Measurements from ENCODE around the gene MYO1F. TPM values are rescaled to one million over a fixed set of nuclear protein-coding genes. Genes with fewer than 3 reads are reported as not detected.
"Not testable (repeated sequence)": the region's sequence is repeated elsewhere in the genome, so short reads cannot be mapped to it uniquely, and the experiment has no call there.

Gene MYO1F
- total RNA-seq, 1 experiment from 2014 or later, result not detected

DNA sequence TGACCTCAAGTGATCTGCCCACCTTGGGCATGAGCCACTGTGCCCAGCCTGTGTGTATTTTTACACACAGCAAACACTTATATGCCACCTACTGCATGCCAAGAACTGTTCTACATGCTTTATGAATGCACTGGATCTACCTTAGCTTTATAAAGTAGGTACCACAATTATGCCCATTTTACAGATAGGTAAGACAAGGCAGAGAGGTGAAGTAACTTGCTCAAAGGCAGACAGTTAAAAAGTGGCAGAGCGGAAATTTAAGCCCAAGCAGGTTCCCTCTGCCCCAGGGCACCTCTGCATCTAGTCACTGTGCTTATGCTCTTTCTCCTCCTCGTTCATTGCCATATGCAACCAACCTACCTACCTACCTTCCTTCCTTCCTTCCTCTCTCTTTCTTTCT, 22.8 kb upstream of the MYO1F start:
- no peak for DNase-seq (ENCODE audit: low spot score)

DNA sequence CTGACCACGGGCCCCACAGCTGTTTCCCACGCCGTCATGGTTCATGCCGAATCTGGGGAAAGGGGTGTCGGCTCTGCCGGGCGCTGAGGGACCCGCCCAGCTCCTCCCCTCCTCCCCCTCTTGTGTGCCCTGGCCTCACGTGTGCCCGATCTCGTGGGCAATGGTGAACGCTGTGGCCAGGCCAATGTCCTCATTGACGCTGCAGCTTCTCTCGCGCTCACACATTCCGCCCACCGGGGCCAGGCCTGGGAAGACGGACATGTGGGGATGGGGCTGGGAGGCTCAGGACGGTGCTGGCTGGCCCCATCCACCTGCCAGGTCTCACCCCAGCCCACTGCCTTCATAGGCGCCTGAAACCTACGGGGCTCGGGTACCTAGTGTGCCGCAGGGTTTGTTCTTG, 18.9 kb upstream of the MYO1F start:
- DNase-seq (ENCODE audit: low spot score), result no peak

DNA sequence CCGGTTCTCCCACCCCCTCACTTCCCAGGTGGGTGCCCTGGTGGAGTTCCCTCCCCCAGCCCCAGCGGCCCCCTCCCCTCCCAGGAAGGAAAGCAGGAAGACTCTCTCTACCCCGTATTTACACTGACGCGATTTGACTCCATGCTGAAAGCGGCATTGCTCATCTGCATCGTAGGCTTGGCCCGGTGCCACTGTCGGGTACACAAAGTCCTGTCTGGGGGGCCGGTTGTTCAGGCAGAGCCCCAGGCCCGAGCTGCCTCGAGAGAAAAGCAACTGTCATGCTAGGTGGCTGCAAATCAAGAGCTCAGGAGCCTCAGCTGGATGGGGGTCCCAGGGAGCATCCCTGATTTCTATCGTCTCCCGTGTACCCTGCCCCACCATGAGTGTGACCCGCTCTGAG, 18.4 kb upstream of the MYO1F start:
- no peak for DNase-seq (ENCODE audit: low spot score)

DNA sequence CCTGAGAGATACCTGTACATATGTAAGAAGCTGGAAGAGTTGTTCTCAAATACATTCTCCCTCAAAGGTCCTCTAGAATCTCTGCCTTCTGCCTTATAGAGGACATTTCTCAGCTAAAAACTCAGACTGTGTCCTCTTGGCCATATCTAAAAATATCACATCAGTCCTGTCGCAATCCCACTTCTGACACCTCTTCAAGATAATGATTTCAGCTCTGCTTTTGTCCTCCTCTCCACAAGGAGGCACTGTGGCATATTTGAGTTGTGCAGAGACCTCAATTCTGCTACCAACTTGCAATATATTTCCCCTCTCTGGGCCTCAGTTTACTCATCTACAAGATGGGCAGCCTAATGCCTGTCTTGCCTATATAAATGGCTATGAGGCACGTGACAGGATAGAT, 16.7 kb upstream of the MYO1F start:
- no peak for DNase-seq (ENCODE audit: low spot score)

DNA sequence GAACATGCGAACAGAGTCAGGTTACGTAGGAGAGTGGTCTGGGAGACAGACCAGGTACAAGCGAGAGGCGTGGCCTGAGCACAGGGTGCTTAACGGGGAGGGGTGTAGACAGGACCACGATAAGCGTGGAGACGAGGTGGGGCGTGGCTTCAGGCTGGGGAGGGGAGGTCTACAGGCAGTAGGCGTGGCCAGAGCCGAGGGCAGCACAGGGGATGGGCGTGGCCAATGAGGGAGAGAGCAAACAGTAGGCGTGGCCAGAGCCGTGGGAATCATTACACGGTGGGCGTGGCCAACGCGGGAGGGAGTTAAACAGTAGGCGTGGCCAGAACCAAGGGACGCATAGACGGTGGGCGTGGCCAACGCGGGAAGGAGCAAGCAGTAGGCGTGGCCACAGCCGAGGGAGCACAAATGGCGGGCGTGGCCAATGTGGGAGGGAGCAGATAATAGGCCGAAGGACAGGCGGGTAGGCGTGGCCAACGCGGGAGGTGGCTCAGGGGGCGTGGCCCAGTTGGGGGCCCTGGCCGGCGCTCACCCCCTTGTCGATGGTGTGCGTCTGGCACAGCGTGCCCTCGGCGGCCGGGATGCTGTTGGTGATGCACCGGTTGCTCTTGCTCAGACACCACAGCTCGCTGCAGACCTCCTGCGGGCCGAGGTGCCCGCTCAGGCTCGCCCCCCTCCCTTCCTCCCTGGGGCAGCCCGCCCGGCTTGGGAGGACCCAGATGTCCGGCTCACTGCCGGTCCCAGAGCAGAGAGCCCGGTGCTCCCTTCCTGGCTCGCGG, 15.2 kb upstream of the MYO1F start:
- DNase-seq (ENCODE audit: low spot score), result peak; percentile 87

DNA sequence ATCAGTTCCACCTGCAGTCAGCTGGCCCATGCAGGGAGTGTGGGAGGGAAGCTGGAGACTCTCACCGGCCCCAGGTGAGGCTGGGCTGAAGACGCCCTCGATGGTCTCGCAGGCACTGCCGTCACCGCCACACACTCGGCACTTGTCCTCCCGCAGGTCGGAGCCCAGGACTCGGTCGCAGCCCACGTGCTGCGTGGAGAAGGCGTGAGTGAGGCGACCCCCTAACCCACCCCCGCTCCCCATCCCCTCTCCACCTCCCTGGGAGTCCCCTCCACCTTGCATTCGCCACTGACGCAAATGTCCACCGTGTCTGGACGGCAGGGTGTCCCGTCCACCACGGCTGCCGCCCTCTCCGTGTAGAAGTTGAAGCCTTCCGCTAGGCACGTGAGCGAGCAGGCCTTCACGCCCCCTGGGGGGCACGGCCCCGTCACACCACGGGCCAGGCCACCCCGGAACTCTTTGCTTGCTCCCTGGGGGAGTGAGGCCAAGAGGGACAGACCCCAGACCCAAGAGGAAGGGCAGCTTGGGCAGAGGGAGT, 12.0 kb upstream of the MYO1F start:
- DNase-seq (ENCODE audit: low spot score), result no peak

DNA sequence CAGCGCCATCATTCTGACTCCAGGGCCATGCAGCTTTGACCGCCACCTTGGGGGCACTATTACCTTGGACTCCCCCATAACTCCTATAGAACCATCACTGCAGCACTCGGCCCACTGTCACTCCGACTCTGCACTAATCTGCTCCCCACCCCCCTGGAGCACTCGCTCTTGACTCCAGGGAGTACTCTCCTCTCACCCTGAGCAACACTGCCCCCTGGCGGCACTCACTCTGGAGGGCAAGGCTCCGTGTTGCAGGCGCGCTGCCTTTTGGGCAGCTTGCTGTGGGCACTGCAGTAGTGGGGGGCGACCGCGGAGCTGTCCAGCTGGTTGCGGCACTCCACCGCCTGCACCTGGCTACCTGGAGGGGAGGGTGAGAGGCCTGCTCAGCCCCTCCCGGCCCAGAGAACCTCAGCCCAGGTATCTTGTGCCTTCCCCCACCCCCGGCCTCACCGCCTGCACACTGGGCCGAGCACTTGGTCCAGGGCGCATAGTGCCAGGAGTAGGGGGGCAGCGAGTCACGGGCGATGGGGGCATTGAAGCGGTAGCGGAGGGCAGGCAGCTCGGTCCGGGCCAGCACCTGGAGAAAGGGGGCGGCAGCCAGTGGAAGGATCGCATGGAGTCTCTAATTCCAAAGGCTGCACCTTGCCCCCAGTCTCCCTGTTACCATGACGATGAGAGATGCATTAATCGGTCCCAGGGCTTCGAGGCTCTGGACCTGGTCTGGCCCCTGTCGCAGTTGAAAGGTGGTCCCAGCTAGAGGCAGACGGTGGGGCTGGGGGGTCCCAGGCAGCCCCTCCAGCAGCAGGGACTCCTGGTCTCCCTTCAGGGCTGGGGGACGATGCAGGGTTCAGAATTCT, 8.9 kb upstream of the MYO1F start:
- DNase-seq (ENCODE audit: low spot score), result no peak

DNA sequence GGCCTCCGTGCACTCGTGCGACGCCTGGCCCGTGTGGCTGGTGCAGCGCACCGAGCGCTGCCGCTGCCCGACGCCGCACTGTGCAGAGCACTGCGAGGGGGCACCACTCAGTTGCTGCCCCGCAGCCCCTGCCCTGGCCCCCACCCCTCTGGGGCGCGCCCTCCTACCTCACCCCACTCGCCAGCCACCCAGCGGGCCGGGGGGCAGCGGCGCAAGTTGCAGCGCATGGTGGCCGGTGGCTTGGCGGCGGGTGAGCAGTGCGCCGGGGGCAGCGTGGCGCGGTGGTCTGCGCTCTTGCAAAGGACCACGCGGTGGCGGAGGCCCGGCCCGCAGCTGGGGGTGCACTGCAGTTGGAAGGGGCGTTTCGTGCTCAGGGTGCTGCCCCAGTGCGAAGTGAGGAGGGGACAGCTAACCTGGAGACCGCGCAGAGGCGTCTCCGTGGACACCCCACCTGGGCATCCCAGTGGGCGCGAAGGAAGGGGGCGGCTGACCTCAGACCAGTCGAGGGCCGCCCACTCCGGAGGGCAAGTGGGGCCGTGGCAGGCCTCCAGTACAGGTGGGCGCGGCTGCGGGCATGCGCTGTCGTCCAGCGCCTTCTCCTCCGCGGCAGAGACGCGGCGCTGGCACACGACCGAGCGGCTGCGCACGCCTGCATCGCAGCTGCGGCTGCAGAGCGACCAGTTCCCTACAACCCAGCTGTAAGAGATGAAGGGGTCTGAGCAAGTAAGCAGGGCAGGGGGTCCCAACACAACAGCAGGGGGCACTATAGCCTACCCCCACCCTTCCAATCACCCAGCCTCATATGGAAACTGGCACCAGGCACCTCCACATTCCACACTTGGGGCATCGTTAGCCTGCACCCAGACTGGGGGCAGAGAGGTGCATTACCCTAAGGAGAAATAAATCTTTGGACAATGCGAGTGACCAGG, 8.0 kb upstream of the MYO1F start:
- no peak for DNase-seq (ENCODE audit: low spot score)

DNA sequence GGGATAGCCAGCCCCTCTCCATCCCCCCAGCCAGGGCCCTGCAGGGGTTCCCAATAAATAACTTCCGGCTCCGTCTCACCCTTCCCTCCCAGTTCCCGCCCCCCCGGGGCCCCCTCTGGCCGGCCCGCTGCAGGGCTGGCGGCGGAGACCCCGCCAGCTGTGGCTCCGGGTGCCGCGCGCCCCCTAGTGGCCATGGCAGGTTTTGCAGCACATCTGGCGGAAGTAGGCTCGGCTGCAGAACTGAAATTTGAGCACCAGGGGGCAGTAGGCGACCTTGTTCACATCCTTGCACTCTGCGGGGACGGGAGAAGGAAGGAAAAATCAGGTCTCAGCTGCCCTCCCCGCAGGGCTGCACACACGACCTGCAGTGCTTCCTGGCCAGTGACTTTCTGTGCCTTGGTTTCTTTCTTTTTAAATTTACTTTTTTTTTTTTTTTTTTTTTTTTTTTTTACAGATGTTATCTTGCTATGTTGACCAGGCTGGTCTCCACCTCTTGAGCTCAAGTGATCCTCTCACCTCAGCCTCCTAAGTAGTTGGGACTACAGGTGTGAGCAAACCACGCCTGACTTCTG, 3.6 kb upstream of the MYO1F start:
- DNase-seq (ENCODE audit: low spot score), result peak; percentile 77

DNA sequence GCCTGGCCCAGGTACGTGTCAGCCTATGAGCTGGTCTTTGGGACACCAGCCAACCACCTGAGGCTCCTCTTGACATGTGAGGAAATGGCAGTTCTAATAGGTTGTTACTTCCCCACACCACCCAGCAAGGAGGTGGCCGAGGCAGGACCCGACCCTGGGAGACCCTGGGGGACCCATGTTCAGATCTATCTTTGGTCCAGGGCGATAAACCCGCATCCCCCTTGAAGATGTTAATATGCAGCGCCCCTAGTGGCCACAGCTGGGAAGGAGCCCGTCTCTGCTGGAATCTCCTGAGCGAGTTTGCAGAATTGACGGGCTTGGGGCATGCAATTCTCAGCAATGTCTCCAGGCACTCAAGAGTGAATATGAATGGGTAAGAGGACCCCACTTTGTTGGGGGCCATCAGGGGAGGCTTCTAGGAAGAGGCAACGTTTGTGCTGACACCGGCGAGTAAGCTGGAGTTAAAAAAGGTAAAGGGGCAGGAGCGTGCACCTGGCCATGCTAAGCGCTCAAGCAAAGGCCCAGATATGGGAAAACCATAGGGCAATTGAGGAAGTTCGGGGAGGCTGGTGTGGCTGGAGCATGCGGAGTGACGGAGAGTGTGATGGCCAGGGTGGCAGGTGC, 1.5 kb upstream of the MYO1F start:
- DNase-seq (ENCODE audit: low spot score), result peak; percentile 52

DNA sequence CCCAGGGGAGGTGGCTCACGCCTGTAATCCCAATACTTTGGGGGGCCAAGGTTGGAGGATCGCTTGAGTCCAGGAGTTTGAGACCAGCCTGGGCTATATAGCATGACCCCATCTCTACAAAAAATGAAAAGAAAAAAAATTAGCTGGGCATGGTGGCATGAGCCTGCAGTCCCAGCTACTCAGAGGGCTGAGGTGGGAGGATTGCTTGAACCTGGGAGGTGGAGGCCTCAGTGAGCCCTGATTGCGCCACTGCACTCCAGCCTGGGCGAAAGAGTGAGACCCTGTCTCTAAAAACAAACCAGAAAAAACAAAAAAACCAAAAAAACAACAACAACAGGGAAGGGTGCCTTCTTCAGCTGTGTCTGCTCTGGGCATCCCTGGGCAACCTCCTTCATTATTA, 499 bp upstream of the MYO1F start:
- no peak for DNase-seq (ENCODE audit: low spot score)

DNA sequence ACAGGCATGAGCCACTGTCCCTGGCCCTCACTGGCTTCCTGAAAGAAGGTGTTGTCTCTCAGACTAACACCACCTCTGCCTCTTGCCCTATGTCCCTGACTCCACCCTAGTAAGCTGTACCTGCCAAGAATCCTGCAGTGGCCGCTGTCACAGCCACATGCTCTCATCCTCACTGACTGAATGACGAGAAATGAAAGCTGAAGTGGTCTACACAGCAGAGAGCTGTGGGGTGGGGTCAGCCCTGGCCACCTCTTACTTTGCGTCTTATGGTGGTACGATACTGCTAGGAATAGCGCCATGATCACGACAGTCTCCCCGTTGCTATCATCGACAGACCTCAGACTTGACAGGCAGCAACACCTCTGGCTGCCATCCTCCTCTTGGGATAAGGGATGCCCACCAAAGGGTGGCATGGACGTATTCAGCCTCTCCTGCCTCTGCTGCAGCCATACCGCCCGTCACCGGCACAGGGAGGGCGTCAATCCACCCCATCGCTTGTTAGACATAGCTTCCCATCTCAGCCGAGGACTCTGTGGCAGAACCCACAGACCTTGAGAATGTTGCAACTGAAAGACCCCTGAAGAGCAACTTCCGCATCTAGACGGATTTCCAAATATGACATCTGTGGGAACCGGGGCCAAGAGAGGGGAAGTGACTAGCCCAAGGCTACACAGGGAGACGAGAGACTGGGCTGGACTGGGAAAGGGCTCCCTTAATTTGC, 809 bp downstream of the MYO1F start:
- no peak for DNase-seq (ENCODE audit: low spot score)

DNA sequence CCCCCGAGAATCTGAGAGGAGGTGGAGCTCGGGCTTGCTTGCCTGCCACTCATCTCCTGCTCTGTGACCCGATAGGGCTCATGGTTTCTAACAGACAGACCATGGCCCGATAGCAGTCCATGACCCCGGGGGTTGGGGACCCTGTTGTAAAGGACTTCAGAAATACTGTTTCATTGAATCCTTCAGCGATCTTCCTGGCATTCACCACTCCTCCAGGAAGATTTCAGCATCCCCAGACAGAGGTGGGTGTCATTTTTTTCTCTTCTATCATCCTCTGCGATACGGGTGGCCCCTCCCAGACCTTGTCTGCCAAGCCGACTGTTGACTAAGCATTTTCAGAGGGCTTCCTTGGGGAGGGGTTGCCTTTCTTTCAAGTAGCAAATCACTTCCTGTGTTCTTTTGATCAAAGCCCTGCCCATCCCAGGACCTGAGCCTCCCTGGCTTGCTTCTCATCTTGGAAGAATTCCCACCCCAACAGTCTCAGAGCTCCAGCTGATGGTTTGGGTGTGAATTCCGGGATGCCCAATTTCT, 1.7 kb downstream of the MYO1F start:
- DNase-seq (ENCODE audit: low spot score), result peak; percentile 76

DNA sequence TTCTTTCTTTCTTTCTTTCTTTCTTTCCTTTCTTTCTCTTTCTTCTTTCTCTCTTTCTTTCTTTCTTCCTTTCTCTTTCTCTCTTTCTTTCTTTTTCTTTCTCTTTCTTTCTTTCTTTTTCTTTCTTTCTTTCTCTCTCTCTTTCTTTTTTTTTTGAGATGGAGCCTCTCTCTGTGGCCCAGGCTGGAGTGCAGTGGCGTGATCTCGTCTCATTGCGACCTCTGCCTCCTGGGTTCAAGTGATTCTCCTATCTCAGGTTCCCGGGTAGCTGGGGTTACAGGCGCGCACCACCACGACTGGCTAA, 2.7 kb downstream of the MYO1F start:
- not testable (repeated sequence) for DNase-seq (ENCODE audit: low spot score)

DNA sequence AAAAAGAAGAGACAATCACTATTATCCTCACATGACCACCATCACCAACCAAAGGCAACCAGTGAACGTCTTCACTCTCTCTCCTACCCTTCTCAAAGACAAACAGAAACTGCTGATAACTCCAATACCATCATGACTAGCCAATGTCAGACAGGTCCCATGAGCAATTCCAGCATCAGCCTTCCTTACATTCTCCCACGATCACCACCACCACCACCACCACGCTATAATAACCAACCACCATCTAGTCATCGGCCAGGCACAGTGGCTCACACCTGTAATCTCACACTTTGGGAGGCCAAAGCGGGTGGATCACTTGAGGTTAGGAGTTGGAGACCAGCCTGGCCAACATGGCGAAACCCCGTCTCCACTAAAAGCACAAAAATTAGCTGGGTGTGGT, 3.9 kb downstream of the MYO1F start:
- no peak for DNase-seq (ENCODE audit: low spot score)

DNA sequence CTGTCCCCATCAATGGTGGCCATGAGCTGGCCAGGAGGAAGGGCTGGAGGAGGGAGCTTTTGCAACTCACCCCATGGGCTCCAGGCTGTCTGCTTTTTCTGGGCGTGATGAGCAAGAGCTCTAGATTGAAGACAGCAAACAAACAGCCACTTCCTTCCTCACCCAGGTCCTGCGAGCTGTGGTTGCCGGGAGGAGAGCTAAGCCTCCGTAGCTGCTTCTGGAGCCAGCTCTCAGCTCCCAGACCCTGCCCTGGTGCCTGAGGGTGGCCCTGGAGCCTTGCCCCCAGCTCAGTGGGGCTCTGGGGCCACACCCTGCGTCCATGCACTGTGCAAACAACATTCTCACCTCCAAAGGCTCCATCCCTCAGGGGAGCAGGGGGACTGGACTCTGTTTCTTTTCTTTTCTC, 6.2 kb downstream of the MYO1F start:
- DNase-seq (ENCODE audit: low spot score), result peak; percentile 84

DNA sequence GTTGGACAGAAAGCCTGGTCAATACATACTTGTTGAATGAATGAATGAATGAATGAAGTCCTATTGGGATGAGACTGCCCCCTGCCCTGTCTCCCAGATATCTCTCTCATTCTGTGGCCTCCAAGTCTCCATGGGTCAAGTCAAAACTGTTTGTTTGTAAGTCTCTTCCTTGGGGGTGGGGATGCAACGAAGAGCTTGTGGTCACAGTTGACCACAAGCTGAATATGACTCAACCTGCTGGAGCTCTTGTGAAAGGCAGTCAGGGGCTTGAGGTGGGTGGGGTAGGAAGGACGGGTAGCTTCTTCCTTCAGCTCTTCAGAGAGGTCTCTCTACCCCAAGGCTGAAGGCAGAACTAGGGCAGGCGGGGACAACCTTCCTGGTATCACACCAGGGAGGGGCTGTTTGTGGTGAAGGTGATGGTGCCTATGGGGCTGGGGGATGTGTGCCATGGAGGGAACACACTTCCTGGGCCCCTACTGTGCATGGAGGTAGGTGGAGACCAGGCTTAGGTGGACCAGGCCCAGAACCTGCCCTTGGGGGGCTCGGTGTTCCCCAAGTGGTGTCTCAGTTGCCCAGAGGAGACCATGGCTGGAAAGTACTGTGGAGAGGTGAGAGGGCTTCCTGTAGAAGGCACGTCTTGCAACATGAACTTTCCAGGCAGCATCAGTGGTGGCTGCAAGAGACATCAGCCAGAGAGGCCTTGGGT, 8.0 kb downstream of the MYO1F start:
- peak; percentile 94 for DNase-seq (ENCODE audit: low spot score)

DNA sequence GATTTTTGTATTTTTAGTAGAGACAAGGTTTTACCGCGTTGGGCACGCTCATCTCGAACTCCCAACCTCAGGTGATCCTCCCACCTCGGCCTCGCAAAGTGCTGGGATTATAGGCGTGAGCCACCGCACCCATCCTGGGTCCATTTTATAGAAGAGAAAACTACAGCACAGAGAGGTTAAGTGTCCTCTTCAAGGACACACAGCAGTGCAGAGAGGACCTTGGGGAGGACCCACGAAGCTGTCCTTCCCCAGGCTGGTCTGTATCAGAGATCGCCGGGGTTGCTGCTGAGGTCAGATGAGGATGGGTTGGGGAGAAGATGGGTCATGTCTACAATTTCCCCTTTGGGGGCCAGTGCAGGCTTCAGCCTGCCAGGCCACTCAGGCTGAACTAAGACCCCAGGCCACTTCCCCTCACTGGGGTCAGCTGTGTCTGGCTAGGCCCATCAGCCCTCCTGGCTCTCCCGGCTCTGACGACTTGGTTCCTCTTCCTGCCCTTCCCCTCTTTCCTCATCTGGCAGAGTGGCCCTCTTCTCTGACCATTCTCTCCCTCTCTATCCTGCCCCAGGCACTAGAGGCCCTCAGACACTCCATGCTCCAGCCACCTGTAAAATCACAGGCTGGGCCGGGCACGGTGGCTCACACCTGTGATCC, 9.6 kb downstream of the MYO1F start:
- no peak for DNase-seq (ENCODE audit: low spot score)

DNA sequence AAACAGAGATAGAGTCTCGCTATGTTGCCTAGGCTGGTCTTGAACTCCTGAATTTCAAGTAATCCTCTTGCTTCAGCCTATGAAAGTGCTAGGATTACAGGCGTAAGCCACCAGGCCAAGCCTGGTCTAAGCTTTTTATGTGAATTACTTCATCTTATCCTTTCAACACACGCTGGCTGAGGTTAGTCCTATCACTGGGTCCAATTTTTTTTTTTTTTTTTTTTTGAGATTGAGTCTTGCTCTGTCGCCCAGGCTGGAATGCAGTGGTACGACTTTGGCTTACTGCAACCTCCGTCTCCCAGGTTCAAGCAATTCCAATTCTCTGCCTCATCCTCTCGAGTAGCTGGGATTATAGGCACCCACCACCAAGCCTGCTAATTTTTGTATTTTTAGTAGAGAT, 10.4 kb downstream of the MYO1F start:
- no peak for DNase-seq (ENCODE audit: low spot score)
